OCI-LY3 (cell line): ENCODE measurements around the gene IMPACT.

Source experiments
- EZH2phosphoT487 ChIP-seq: fragments of 200-600 bp; shearing (Covaris generic); IDR thresholded peaks from 2 replicates; pipeline ENCODE4 v1.6.1; 2018; ENCODE audit warnings: antibody characterized with exemption, mixed run types, low read depth
- TF ChIP-seq, protein P1 (sequence below): fragments of 200-600, 300-600 bp; sonication (generic); IDR thresholded peaks from 2 replicates; pipeline ENCODE4 v1.5.1; 2014; ENCODE audit warnings: antibody characterized with exemption, low read length, low read depth

DNA sequence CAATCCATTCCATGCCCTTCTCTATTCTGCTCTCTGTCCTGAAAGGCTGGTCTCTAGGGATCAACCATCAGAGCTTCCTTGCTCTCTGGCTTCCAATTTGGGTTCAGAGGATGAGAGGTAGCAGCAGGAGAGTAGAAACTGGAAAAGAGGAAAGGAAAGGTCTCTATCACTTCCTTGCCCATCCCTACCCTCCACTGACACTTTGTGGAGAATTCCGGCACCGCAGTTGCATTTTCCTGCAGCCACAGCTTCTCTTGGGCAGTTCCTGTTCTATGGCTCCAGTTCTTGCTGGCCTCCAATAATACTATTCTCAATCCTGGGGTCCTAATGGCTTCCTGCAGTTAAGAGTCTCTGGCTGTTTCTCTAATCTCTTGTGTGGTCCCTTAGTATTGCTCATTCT lies 13.3 kb upstream of the IMPACT start:
- TF ChIP-seq, protein P1, sequence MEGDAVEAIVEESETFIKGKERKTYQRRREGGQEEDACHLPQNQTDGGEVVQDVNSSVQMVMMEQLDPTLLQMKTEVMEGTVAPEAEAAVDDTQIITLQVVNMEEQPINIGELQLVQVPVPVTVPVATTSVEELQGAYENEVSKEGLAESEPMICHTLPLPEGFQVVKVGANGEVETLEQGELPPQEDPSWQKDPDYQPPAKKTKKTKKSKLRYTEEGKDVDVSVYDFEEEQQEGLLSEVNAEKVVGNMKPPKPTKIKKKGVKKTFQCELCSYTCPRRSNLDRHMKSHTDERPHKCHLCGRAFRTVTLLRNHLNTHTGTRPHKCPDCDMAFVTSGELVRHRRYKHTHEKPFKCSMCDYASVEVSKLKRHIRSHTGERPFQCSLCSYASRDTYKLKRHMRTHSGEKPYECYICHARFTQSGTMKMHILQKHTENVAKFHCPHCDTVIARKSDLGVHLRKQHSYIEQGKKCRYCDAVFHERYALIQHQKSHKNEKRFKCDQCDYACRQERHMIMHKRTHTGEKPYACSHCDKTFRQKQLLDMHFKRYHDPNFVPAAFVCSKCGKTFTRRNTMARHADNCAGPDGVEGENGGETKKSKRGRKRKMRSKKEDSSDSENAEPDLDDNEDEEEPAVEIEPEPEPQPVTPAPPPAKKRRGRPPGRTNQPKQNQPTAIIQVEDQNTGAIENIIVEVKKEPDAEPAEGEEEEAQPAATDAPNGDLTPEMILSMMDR: no peak
- no peak for TF ChIP-seq EZH2phosphoT487
